Muscle of leg (tissue), 9 donors: ENCODE results near the gene CNNM4. TPM values are rescaled to one million over a fixed set of nuclear protein-coding genes. Genes with fewer than 3 reads are reported as not detected.

Experiments
- polyA plus RNA-seq, 8 donors: library from polyadenylated mRNA; unstranded; fragments of 120-200 nt; gene quantifications; one replicate each; pipeline versions ENCODE4 v1.2.1 to v1.2.3, GENCODE V29; 2013; ENCODE audit warnings: inconsistent platforms in 1 of 8, low replicate concordance in 1 of 8; ENCODE audit not compliant: insufficient read length in 8 of 8, insufficient read depth in 1 of 8
- total RNA-seq: library from RNA; stranded (reverse); fragments of 120-200 nt; gene quantifications from one replicate; pipeline ENCODE4 v1.2.4, GENCODE V29; 2013

Gene CNNM4
- total and polyA plus RNA-seq, 9 donors = 14.9 to 30.0 (median 24.2) TPM

Other genes with a start within 250 kb of the CNNM4 start
- 11.3 TPM for gene ARID5A, start 224.2 kb upstream of the CNNM4 start, total RNA-seq
- gene ARID5A, start 224.2 kb upstream of the CNNM4 start, polyA plus RNA-seq = 10 to 100 TPM; 10.8 to 26.7 (median 22.8) TPM
- 32.2 TPM for gene KANSL3, start 122.6 kb upstream of the CNNM4 start, total RNA-seq
- 10 to 100 TPM; 26.2 to 35.3 (median 30.3) TPM for gene KANSL3, start 122.6 kb upstream of the CNNM4 start, polyA plus RNA-seq
- 0.98 TPM for gene FER1L5, start 118.1 kb upstream of the CNNM4 start, total RNA-seq
- 1 to 10 TPM in 5 of 8 donors, under 1 TPM in 3; 0.17 to 3.9 (median 1.1) TPM for gene FER1L5, start 118.1 kb upstream of the CNNM4 start, polyA plus RNA-seq
- 27.4 TPM for gene LMAN2L, start 20.8 kb upstream of the CNNM4 start, total RNA-seq
- gene LMAN2L, start 20.8 kb upstream of the CNNM4 start, polyA plus RNA-seq = 10 to 100 TPM; 22.5 to 30.3 (median 27.7) TPM
- gene CNNM3, start 55.4 kb downstream of the CNNM4 start, total RNA-seq = 4.9 TPM
- gene CNNM3, start 55.4 kb downstream of the CNNM4 start, polyA plus RNA-seq = 10 to 100 TPM; 13.5 to 22.2 (median 16.9) TPM
- gene ANKRD23, start 83.1 kb downstream of the CNNM4 start, total RNA-seq = 6.5 TPM
- gene ANKRD23, start 83.1 kb downstream of the CNNM4 start, polyA plus RNA-seq = 1 to 10 TPM; 4.1 to 8.1 (median 7.0) TPM
- 7.5 TPM for gene ANKRD39, start 97.1 kb downstream of the CNNM4 start, total RNA-seq
- gene ANKRD39, start 97.1 kb downstream of the CNNM4 start, polyA plus RNA-seq = 1 to 10 TPM; 5.9 to 7.7 (median 6.7) TPM
- gene SEMA4C, start 109.2 kb downstream of the CNNM4 start, total RNA-seq = 26.3 TPM
- gene SEMA4C, start 109.2 kb downstream of the CNNM4 start, polyA plus RNA-seq = 10 to 100 TPM; 28.6 to 39.1 (median 33.7) TPM
- gene FAM178B, start 225.7 kb downstream of the CNNM4 start, total RNA-seq = 0.40 TPM
- gene FAM178B, start 225.7 kb downstream of the CNNM4 start, polyA plus RNA-seq = 1 to 10 TPM in 4 of 8 donors, under 1 TPM in 4; 0.38 to 1.3 (median 0.94) TPM